NOMO-1 treated with DMSO at 0.1 percent for 48 hours (cell line): ENCODE results near the gene DPEP2.
"Not testable (repeated sequence)": the region's sequence is repeated elsewhere in the genome, so short reads cannot be mapped to it uniquely, and the experiment has no call there.

ENCODE experiments used
- DNase-seq: peaks from one replicate; lab custom pipeline; 2025; ENCODE audit not compliant: unreplicated experiment; lab: John Stamatoyannopoulos, UW

DPEP2 gene

DNA sequence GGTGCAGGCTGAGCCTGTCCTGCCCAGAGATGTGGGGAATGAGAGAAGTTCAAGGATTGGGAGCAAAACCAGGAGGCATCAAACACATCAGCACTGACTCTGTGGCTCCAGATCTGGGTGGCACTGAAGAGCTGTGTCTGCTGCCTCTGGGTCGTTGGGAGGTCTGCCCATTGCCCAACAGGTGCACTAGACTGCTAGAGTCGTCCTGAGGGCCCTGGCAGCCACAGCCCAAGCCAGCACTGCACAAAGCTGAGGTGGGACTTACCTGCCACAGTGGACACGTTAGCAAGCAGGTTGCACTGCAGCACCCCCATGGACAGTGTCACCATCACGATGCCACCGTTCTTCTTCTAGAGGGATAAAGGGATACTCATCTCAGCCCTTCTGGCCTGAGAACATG is 22.3 kb downstream of the DPEP2 start:
- no peak for DNase-seq

- no peak for DNase-seq
Measured at GRCh38 chr16:67976205-67976604, 23.1 kb downstream of the DPEP2 start.

- DNase-seq, result no peak
Measured at GRCh38 chr16:67975321-67976105, 23.8 kb downstream of the DPEP2 start.

DNA sequence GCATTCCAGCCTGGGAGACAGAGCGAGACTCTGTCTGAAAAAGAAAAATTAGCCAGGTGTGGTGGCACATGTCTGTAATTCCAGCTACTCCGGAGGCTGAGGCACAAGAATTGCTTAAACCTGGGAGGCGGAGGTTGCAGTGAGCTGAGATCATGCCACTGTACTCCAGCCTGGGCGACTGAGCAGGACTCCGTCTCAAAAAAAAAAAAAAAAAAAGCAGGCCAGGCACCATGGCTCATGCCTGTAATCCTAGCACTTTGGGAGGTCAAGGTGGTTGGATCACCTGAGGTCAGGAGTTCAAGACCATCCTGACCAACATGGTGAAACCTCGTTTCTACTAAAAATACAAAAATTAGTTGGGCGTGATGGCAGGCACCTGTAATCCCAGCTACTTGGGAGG is 27.0 kb downstream of the DPEP2 start:
- not testable (repeated sequence) for DNase-seq

DNA sequence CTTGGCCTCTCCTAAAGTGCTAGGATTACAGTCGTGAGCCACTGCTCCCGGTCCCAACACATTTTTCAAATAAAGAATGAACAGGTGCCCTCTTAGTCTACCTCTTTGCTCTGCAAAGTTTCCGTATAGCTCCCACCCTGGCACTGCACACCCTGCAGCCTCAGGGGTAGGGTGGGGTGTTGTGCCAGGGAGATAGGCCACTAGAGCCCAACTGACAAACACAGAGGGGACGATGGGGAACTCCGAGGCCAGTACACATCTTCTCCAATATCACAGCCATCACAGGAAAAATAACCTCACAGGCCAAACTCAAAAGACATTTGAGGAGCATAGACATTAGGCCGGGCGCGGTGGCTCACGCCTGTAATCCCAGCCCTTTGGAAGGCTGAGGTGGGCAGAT is 28.2 kb downstream of the DPEP2 start:
- no peak for DNase-seq

- peak; percentile 23 for DNase-seq
Measured at GRCh38 chr16:67969254-67970039, 29.8 kb downstream of the DPEP2 start.

- DNase-seq, result peak; percentile 75
Measured at GRCh38 chr16:67968400-67969253, 30.7 kb downstream of the DPEP2 start, which contains the start of gene SLC12A4. Gene SLC12A4 (minus strand): TSS chr16:67968637. CDS start chr16:67968553, 84 bp downstream.

GRCh38 chr16:67967958-67968399 is 31.3 kb downstream of the DPEP2 start:
- peak; percentile 38 for DNase-seq

- DNase-seq, result no peak
Measured at GRCh38 chr16:67967183-67967957, 31.9 kb downstream of the DPEP2 start.

- peak; percentile 49 for DNase-seq
Measured at GRCh38 chr16:67966549-67967182, 32.6 kb downstream of the DPEP2 start.

GRCh38 chr16:67965668-67966548 is 33.4 kb downstream of the DPEP2 start:
- no peak for DNase-seq

- DNase-seq, result no peak
Measured at GRCh38 chr16:67964477-67965131, 34.7 kb downstream of the DPEP2 start.

- no peak for DNase-seq
Measured at GRCh38 chr16:67963662-67964321, 35.5 kb downstream of the DPEP2 start.

DNA sequence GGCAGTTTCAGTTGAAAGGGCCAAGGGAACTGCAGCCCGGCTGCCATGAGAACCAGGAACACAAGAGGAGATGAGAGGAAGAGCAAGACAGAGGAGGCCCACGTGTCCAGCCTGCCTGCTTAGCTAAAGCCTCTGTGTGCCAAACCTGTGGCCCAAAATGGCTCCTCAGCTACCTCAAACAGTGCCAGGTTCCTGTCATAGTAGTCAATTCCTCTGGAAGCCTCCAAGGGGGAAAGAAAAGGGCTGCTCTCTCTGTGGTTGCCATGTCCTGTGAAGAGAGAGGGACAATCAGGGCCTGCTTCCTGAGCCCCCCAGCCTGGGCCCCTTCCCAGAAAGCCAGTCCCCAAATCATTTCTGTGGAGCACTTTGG is 36.0 kb downstream of the DPEP2 start:
- no peak for DNase-seq

GRCh38 chr16:67962135-67962534 is 37.1 kb downstream of the DPEP2 start:
- no peak for DNase-seq

- DNase-seq, result no peak
Measured at GRCh38 chr16:67961551-67961957, 37.7 kb downstream of the DPEP2 start.

DNA sequence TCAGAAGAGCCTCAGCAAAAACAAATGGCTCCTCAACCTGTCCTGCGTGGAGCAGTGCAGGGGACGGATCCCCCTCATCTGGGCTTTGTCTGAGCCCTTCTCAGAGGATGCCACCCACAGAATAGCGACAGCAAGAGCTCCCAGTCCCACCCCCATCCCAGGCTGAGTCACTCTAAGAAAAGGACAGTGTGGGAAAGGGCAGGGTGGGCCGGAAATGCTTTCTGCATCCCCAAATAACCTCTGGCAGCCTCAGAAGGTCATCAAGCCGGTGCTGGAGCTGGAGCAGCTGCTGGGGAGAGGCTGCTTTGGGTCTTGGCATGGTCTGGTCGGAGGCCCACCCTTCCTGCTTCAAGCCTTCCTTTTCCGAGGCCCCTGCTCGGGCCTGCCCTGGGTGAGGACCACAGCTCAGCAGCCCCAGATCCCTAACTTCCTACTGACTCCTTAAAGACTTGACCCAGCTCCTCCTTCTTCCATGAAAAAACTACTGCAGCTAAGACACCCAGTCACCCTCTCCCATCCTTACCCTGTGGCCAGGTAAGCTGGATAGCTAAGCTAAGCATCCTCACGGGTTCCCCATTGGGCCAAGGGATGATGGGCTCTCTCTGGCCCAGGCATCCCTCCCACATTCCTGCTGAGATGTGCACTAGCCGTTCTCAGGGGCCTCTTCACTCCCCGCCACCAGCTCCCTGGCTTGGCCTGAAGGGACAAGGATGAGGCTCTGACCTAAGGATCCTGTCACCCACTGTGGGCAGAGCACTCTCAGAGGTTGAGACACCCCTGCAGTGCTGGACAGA is 39.6 kb downstream of the DPEP2 start:
- no peak for DNase-seq
